PC-9 (cell line): Measurements from ENCODE around the gene ZIC4. TPM values are rescaled to one million over a fixed set of nuclear protein-coding genes. Genes with fewer than 3 reads are reported as not detected.

Experiments
- BruUV-seq: library from RNA; stranded (reverse); fragments of 400-500 nt; replicated peaks from 2 replicates; lab custom pipeline; 2021; lab: Mats Ljungman, UMichigan
- CTCF ChIA-PET: fragments of 300-600 bp; sonication (Branson Sonifier 250); formaldehyde crosslinking; loops from one replicate; lab custom pipeline; 2022; ENCODE audit warnings: antibody characterized with exemption; lab: Charles Lee
- POLR2A ChIA-PET: fragments of 300-600 bp; sonication (Branson Sonifier 250); formaldehyde crosslinking; loops from one replicate; lab custom pipeline; 2022; ENCODE audit warnings: antibody characterized with exemption; ENCODE audit not compliant: unreplicated experiment; lab: Charles Lee
- DNase-seq, 2 experiments: peaks; one replicate each; pipeline versions ENCODE4 v3.0.0 to v3.0.0-alpha.2; 2015 to 2022; ENCODE audit warnings: mixed read lengths in 1 of 2
- H2AFZ ChIP-seq: fragments of 200-600 bp; sonication (generic); 2 replicates; pipeline ENCODE4 v1.8.1; 2017; ENCODE audit warnings: antibody characterized with exemption
- H3F3A ChIP-seq: fragments of 200-600 bp; sonication (generic); 2 replicates; pipeline ENCODE4 v1.8.1; 2017; ENCODE audit warnings: antibody characterized with exemption, mild to moderate bottlenecking, low read depth; ENCODE audit not compliant: insufficient read depth
- H3K27ac ChIP-seq: fragments of 200-600 bp; sonication (generic); 2 replicates; pipeline ENCODE4 v1.6.1; 2016; ENCODE audit warnings: mixed run types
- H3K27me3 ChIP-seq: fragments of 200-600 bp; sonication (generic); 2 replicates; pipeline ENCODE4 v1.6.1; 2016; ENCODE audit warnings: low read depth, mixed run types; ENCODE audit not compliant: insufficient read depth
- H3K36me3 ChIP-seq: fragments of 200-600 bp; sonication (generic); 2 replicates; pipeline ENCODE4 v1.6.1; 2016; ENCODE audit warnings: low read depth, mixed run types
- H3K4me1 ChIP-seq: fragments of 200-600 bp; sonication (generic); replicated peaks from 2 replicates; pipeline ENCODE4 v1.6.1; 2016; ENCODE audit warnings: mixed run types; ENCODE audit not compliant: insufficient read depth
- H3K4me2 ChIP-seq: fragments of 200-600 bp; sonication (generic); 2 replicates; pipeline ENCODE4 v1.6.1; 2017; ENCODE audit warnings: mixed run types
- H3K4me3 ChIP-seq: fragments of 200-600 bp; sonication (generic); 2 replicates; pipeline ENCODE4 v1.6.1; 2016; ENCODE audit warnings: mixed run types
- H3K79me2 ChIP-seq: fragments of 200-600 bp; sonication (generic); 2 replicates; pipeline ENCODE4 v1.6.1; 2017; ENCODE audit warnings: low read depth, mixed run types
- H3K9me2 ChIP-seq: fragments of 200-600 bp; sonication (generic); 2 replicates; pipeline ENCODE4 v1.8.1; 2017; ENCODE audit warnings: mild to moderate bottlenecking; ENCODE audit not compliant: insufficient read depth
- H3K9me3 ChIP-seq: fragments of 200-600 bp; sonication (generic); 2 replicates; pipeline ENCODE4 v1.8.1; 2016; ENCODE audit warnings: low read depth; ENCODE audit not compliant: insufficient read depth
- H4K20me1 ChIP-seq: fragments of 200-600 bp; sonication (generic); 2 replicates; pipeline ENCODE4 v1.8.1; 2017; ENCODE audit not compliant: insufficient read depth
- CTCF ChIP-seq: fragments of 200-600 bp; sonication (generic); conservative IDR thresholded peaks from 2 replicates; pipeline ENCODE4 v1.6.1; 2017; ENCODE audit warnings: mixed run types, antibody characterized with exemption, mild to moderate bottlenecking, moderate library complexity
- EZH2 ChIP-seq: fragments of 200-600 bp; sonication (generic); IDR thresholded peaks from 2 replicates; pipeline ENCODE4 v1.8.0; 2017; ENCODE audit warnings: antibody characterized with exemption, low read depth
- intact Hi-C: fragments of 100-400 bp; cut with micrococcal nuclease; formaldehyde crosslinking; loops from one replicate; pipeline ENCODE4 v1.10.0; 2022; ENCODE audit not compliant: unreplicated experiment
- total RNA-seq: library from RNA; stranded (reverse); gene quantifications from 2 replicates; pipeline ENCODE4 v1.2.3, GENCODE V29; 2021

ZIC4 gene
- total RNA-seq, 1 experiment from 2014 or later: not detected

GRCh38 chr3:147356145-147356908, 50.0 kb downstream of the ZIC4 start:
- H3K9me2 ChIP-seq: no peaks in the 10 kb centered on the region
- POLR2A ChIA-PET: no interaction called here
- H3K9me3 ChIP-seq: no peaks in the 10 kb centered on the region
- H3K27ac ChIP-seq: no peak overlapping the region
- intact Hi-C loops: no loop called here
- no peaks in the 10 kb centered on the region for H3F3A ChIP-seq
- H3K4me1 ChIP-seq: no peaks in the 10 kb centered on the region
- H3K27me3 ChIP-seq: no peaks in the 10 kb centered on the region
- no peaks in the 10 kb centered on the region for H3K36me3 ChIP-seq
- 0 out of 2 replicates have a peak overlapping the region, but pooled peaks have one; percentile 43 for H2AFZ ChIP-seq
- H3K4me3 ChIP-seq: no peak overlapping the region
- CTCF ChIA-PET: no interaction called here
- no peak overlapping the region for H3K4me2 ChIP-seq
- no peak for DNase-seq
- H4K20me1 ChIP-seq: no peaks in the 10 kb centered on the region
- TF ChIP-seq EZH2 (no peak), CTCF (no peak)
- no TSS peak for BruUV-seq
- no peaks in the 10 kb centered on the region for H3K79me2 ChIP-seq

GRCh38 chr3:147355753-147356090, 50.6 kb downstream of the ZIC4 start:
- Histone ChIP-seq H3K9me2 (no peaks in the 10 kb centered on the region), H3K4me3 (no peak overlapping the region), H3K4me1 (no peaks in the 10 kb centered on the region), H3K9me3 (no peaks in the 10 kb centered on the region), H4K20me1 (no peaks in the 10 kb centered on the region), H3K36me3 (no peaks in the 10 kb centered on the region), H3K27me3 (no peaks in the 10 kb centered on the region), H3K4me2 (no peak overlapping the region), H3K79me2 (no peaks in the 10 kb centered on the region), H3K27ac (no peak overlapping the region), H3F3A (no peaks in the 10 kb centered on the region), H2AFZ (no peak overlapping the region)
- no TSS peak for BruUV-seq
- TF ChIP-seq EZH2: no peak
- intact Hi-C loops: no loop called here
- no peak for DNase-seq
- POLR2A ChIA-PET: no interaction called here
- CTCF ChIA-PET: no interaction called here

- H4K20me1 ChIP-seq: no peaks in the 10 kb centered on the region
- no peaks in the 10 kb centered on the region for H3K36me3 ChIP-seq
- H3K9me3 ChIP-seq: no peaks in the 10 kb centered on the region
- no TSS peak for BruUV-seq
- H2AFZ ChIP-seq: no peak overlapping the region
- CTCF ChIA-PET: no interaction called here
- no peaks in the 10 kb centered on the region for H3F3A ChIP-seq
- H3K4me2 ChIP-seq: no peak overlapping the region
- H3K27me3 ChIP-seq: no peaks in the 10 kb centered on the region
- H3K4me3 ChIP-seq: no peak overlapping the region
- POLR2A ChIA-PET: interaction anchor here (0.7 kb wide), 1 partner anchor 376 kb away, joined by 3 read pairs; no protein-coding TSS in a partner anchor
- intact Hi-C loops: no loop called here
- no peak for TF ChIP-seq EZH2
- no peak for TF ChIP-seq CTCF
- no peaks in the 10 kb centered on the region for H3K4me1 ChIP-seq
- H3K9me2 ChIP-seq: no peaks in the 10 kb centered on the region
- no peaks in the 10 kb centered on the region for H3K79me2 ChIP-seq
- no peak for DNase-seq
- no peak overlapping the region for H3K27ac ChIP-seq
These were observed 51.1 kb downstream of the ZIC4 start for GRCh38 chr3:147355084-147355752.
